Activated T-helper 2 cell treated with anti-CD3 and anti-CD28 coated beads, Interferon-gamma antibody, Interleukin-2, Interleukin-4, amounts not matched to agents 10 μg/mL and 5 μg/mL and 100 μg/mL, durations not matched to agents 14 hours and 24 hours and 36 hours (primary cell): ENCODE results near the gene RAI14. TPM values are rescaled to one million over a fixed set of nuclear protein-coding genes. Genes with fewer than 3 reads are reported as not detected.

ENCODE experiments used
- DNase-seq: peaks from one replicate; pipeline ENCODE4 v3.0.0; 2021; ENCODE audit warnings: low spot score
- H3K27ac Mint-ChIP-seq: one replicate; pipeline ENCODE4 v1.8.0; 2021; ENCODE audit warnings: mixed read lengths
- H3K27me3 Mint-ChIP-seq: one replicate; pipeline ENCODE4 v1.8.0; 2021; ENCODE audit warnings: low read depth, mixed read lengths
- H3K36me3 Mint-ChIP-seq: one replicate; pipeline ENCODE4 v1.8.0; 2021; ENCODE audit warnings: low read depth, mixed read lengths
- H3K4me1 Mint-ChIP-seq: one replicate; pipeline ENCODE4 v1.8.0; 2021; ENCODE audit warnings: low read depth, mixed read lengths
- H3K4me3 Mint-ChIP-seq: one replicate; pipeline ENCODE4 v1.8.0; 2021; ENCODE audit warnings: low read depth, mild to moderate bottlenecking, moderate library complexity, mixed read lengths
- H3K9me3 Mint-ChIP-seq: one replicate; pipeline ENCODE4 v1.8.0; 2021; ENCODE audit warnings: mixed read lengths
- intact Hi-C: fragments of 100-400 bp; cut with micrococcal nuclease; formaldehyde crosslinking; loops from one replicate; pipeline ENCODE4 v1.15.1; 2023
- total RNA-seq: library from RNA; stranded (reverse); gene quantifications from 2 replicates; pipeline ENCODE4 v1.2.3, GENCODE V29; 2022

Gene RAI14
- total RNA-seq, 1 donor from 2014 or later = 4.0 TPM

DNA sequence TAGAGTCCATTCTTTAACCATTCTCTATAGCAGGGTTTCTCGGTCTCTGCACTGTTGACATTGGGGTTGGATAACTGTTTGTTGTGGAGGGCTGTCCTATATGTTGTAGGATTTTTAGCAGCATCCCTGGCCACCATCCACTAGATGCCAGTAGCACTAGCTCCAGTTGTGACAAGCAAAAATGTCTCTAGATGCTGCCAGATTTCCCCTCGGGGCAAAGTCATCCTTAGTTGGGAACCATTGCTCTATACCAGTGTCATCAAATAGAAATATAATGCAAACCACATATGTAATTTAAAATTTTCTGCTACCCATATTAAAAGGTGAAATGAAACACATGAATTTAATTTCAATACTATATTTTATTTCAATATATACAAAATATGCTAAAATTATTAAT, 185.7 kb downstream of the RAI14 start:
- Mint-ChIP-seq H3K9me3 (no peaks in the 10 kb centered on the region), H3K4me1 (peaks cover 10% of the 10 kb centered on the region), H3K27me3 (peaks cover 14% of the 10 kb centered on the region)

GRCh38 chr5:34842554-34842953, 186.4 kb downstream of the RAI14 start:
- Mint-ChIP-seq H3K36me3 (no peaks in the 10 kb centered on the region), H3K27me3 (peaks cover 14% of the 10 kb centered on the region), H3K9me3 (no peaks in the 10 kb centered on the region), H3K27ac (no peak overlapping the region), H3K4me3 (no peak overlapping the region), H3K4me1 (peaks cover 10% of the 10 kb centered on the region)
- intact Hi-C loops = no loop called here
- DNase-seq = no peak

More for the DNA sequence above, 185.7 kb downstream of the RAI14 start:
- no peak for DNase-seq
- Mint-ChIP-seq H3K27ac (no peak overlapping the region), H3K36me3 (no peaks in the 10 kb centered on the region), H3K4me3 (no peak overlapping the region)
- intact Hi-C loops = no loop called here

GRCh38 chr5:34843497-34843896, 187.4 kb downstream of the RAI14 start:
- Mint-ChIP-seq H3K27me3 (peaks cover 16% of the 10 kb centered on the region), H3K9me3 (no peaks in the 10 kb centered on the region), H3K27ac (no peak overlapping the region), H3K36me3 (no peaks in the 10 kb centered on the region), H3K4me1 (peaks cover 6% of the 10 kb centered on the region), H3K4me3 (no peak overlapping the region)
- DNase-seq = no peak
- intact Hi-C loops = no loop called here

DNA sequence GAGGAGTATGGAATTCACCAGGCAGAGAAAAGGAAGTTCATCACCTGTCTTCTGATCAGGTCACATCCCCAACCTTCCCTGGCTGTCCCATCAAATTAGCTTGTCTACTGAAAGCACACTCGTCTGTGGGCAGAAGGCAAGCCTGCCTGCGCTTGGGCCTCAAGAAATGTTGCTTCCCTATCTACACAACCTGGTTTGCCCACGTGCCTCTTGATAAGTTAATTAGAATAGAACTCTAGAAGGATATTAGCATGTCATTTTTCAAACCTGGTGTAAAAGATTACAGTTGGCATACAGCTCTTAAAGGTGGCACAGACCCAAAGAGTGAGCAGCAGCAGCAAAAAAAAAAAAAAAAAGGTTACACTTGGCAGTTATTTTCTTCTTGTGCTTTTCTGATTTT, 188.0 kb downstream of the RAI14 start:
- Mint-ChIP-seq H3K4me3 (no peak overlapping the region), H3K27ac (no peak overlapping the region), H3K27me3 (peaks cover 18% of the 10 kb centered on the region), H3K36me3 (no peaks in the 10 kb centered on the region), H3K9me3 (no peaks in the 10 kb centered on the region), H3K4me1 (peaks cover 4% of the 10 kb centered on the region)
- intact Hi-C loops = no loop called here
- DNase-seq = no peak

- Mint-ChIP-seq H3K9me3 (no peaks in the 10 kb centered on the region), H3K27ac (no peak overlapping the region), H3K4me1 (no peaks in the 10 kb centered on the region), H3K4me3 (no peak overlapping the region), H3K27me3 (peaks cover 20% of the 10 kb centered on the region), H3K36me3 (no peaks in the 10 kb centered on the region)
- DNase-seq = no peak
- intact Hi-C loops = no loop called here
Observed at GRCh38 chr5:34844999-34845398, 188.9 kb downstream of the RAI14 start.

- intact Hi-C loops = no loop called here
- no peak overlapping the region for H3K4me3 Mint-ChIP-seq
- peaks cover 15% of the 10 kb centered on the region for H3K27me3 Mint-ChIP-seq
- no peaks in the 10 kb centered on the region for H3K9me3 Mint-ChIP-seq
- no peak for DNase-seq
- no peaks in the 10 kb centered on the region for H3K4me1 Mint-ChIP-seq
- H3K36me3 Mint-ChIP-seq = no peaks in the 10 kb centered on the region
- no peak overlapping the region for H3K27ac Mint-ChIP-seq
Observed at GRCh38 chr5:34847056-34847455, 190.9 kb downstream of the RAI14 start.

- intact Hi-C loops = no loop called here
- no peaks in the 10 kb centered on the region for H3K36me3 Mint-ChIP-seq
- H3K9me3 Mint-ChIP-seq = no peaks in the 10 kb centered on the region
- H3K27ac Mint-ChIP-seq = no peak overlapping the region
- no peak for DNase-seq
- peaks cover 15% of the 10 kb centered on the region for H3K27me3 Mint-ChIP-seq
- H3K4me3 Mint-ChIP-seq = no peak overlapping the region
- no peaks in the 10 kb centered on the region for H3K4me1 Mint-ChIP-seq
Observed at GRCh38 chr5:34847552-34847951, 191.4 kb downstream of the RAI14 start.

DNA sequence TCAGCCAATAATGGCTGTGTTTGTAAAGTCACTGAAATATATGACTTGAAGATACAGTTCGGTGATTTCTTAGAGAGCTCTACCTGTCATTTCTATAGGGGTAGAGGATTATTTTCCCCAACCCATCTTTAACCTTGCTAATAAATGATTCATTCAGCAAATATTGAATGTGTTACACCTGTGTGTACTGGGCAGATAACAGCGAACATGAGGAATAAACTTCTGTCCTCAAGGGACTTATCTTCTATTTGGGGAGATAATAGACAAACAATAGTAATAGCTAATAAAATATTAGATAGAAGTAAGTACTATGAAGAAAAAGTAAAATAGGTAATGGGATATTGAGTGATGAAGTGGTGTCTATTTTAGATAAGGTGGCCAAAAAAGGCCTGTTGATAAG, 192.1 kb downstream of the RAI14 start:
- no peak for DNase-seq
- no peak overlapping the region for H3K4me3 Mint-ChIP-seq
- H3K4me1 Mint-ChIP-seq = no peaks in the 10 kb centered on the region
- no peak overlapping the region for H3K27ac Mint-ChIP-seq
- peaks cover 15% of the 10 kb centered on the region for H3K27me3 Mint-ChIP-seq
- H3K36me3 Mint-ChIP-seq = no peaks in the 10 kb centered on the region
- no peaks in the 10 kb centered on the region for H3K9me3 Mint-ChIP-seq
- intact Hi-C loops = no loop called here

DNA sequence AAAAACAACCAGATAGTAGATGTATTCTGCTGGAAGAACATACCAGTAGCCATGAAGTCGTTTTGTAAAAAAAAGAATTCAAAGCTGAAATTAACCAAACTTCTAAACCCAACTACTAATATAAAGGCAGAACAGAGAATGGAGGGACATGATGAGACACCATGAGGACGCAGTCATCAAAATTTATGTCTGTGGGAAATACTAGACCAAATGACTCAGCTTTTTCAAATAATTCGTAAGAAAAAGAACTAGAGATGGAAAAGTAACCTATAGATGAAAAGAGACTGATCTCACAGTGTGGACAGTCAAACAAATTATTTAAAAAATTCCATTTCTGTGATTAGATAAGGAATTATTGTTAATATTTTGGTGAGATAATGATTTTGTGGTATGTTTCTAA, 193.1 kb downstream of the RAI14 start:
- Mint-ChIP-seq H3K9me3 (no peaks in the 10 kb centered on the region), H3K27ac (no peak overlapping the region), H3K27me3 (peaks cover 13% of the 10 kb centered on the region), H3K36me3 (no peaks in the 10 kb centered on the region), H3K4me1 (no peaks in the 10 kb centered on the region), H3K4me3 (no peak overlapping the region)
- no peak for DNase-seq
- intact Hi-C loops = no loop called here

- H3K9me3 Mint-ChIP-seq = no peaks in the 10 kb centered on the region
- no peak overlapping the region for H3K4me3 Mint-ChIP-seq
- DNase-seq = no peak
- intact Hi-C loops = no loop called here
- H3K27ac Mint-ChIP-seq = no peak overlapping the region
- H3K4me1 Mint-ChIP-seq = no peaks in the 10 kb centered on the region
- H3K36me3 Mint-ChIP-seq = no peaks in the 10 kb centered on the region
- H3K27me3 Mint-ChIP-seq = peaks cover 3% of the 10 kb centered on the region
Observed at GRCh38 chr5:34854459-34855174, 198.5 kb downstream of the RAI14 start.

DNA sequence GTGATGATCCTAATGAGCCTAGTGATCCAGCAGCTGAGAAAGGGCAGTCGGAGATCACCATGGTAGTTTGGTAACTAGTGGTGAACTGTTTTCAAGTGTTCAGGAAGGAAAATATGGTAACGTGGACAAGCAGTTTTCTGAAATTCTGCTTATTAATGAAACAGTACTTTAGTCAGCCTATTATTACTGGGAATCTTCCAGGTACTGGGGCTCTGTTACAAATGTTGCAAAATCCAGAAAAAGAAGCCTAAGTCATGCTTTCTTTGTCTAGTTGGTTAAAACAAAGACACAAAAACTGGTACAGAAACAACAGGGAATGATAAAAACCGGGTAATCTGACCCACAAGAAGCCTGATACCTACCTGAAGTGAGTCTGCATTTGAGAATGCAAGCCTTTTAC, 201.0 kb downstream of the RAI14 start:
- no peak for DNase-seq
- Mint-ChIP-seq H3K27ac (no peak overlapping the region), H3K4me1 (no peaks in the 10 kb centered on the region), H3K27me3 (peaks cover 1% of the 10 kb centered on the region), H3K36me3 (no peaks in the 10 kb centered on the region), H3K4me3 (no peak overlapping the region), H3K9me3 (no peaks in the 10 kb centered on the region)
- intact Hi-C loops = no loop called here

DNA sequence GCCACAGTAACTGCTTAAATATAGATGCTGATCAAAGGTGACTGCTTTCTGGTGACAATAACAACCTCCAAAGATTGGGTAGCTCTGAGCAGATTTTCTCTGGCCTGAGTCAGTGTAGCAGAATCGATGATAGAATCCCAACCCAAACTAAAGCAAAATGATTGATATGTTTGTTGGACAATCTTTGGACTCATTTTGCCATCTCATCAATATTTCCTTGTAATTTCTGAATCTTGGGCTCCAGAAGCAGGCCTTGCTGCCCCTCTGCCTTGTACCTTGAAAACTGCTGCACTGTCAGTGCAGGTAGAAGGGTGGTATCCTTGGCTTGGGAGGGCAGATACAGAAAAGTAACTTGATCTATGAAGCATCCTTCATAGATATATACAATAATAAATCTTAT, 201.8 kb downstream of the RAI14 start:
- Mint-ChIP-seq H3K27ac (no peak overlapping the region), H3K4me3 (no peak overlapping the region), H3K36me3 (no peaks in the 10 kb centered on the region), H3K9me3 (no peaks in the 10 kb centered on the region), H3K27me3 (peaks cover 1% of the 10 kb centered on the region), H3K4me1 (no peaks in the 10 kb centered on the region)
- intact Hi-C loops = no loop called here
- no peak for DNase-seq

- intact Hi-C loops = no loop called here
- Mint-ChIP-seq H3K4me3 (no peak overlapping the region), H3K27me3 (peaks cover 1% of the 10 kb centered on the region), H3K27ac (no peak overlapping the region), H3K9me3 (no peaks in the 10 kb centered on the region), H3K36me3 (no peaks in the 10 kb centered on the region), H3K4me1 (no peaks in the 10 kb centered on the region)
- DNase-seq = no peak
Observed at GRCh38 chr5:34858790-34859189, 202.7 kb downstream of the RAI14 start.

DNA sequence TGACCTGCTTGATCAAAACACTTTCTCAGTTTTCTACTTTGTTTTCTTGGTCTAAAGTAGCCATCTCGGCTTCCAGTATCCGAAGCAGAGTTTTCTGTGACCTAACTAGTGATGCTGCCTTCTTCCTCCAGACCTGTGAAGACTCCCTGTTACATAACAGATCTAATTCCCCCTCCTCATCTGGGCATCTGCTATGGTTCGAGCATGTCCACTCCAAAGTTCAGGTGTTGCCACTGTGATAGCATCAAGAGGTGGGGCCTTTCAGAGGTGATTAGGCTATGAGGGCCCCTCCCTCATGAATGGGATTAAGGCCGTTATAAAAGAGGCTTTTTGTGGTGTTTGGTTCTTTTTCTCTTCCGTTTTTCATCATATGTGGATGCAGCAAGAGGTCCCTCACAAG, 203.1 kb downstream of the RAI14 start:
- no peaks in the 10 kb centered on the region for H3K36me3 Mint-ChIP-seq

More for the DNA sequence above, 203.1 kb downstream of the RAI14 start:
- Mint-ChIP-seq H3K9me3 (no peaks in the 10 kb centered on the region), H3K27me3 (peaks cover 1% of the 10 kb centered on the region), H3K27ac (no peak overlapping the region), H3K4me1 (no peaks in the 10 kb centered on the region), H3K4me3 (no peak overlapping the region)
- DNase-seq = no peak
- intact Hi-C loops = no loop called here
